Neutrophil (primary cell): ENCODE results near the gene EMC8.
A peak's percentile ranks its signal among the peaks of the same experiment; 100 is the strongest.

Experiments
- H3K27ac ChIP-seq: fragments of 200-600 bp; sonication (generic); 2 replicates; pipeline ENCODE4 v1.5.1; 2016; ENCODE audit warnings: mild to moderate bottlenecking, moderate library complexity
- H3K27me3 ChIP-seq: fragments of 200-600 bp; sonication (generic); 2 replicates; pipeline ENCODE4 v1.6.0; 2016; ENCODE audit warnings: mild to moderate bottlenecking
- H3K36me3 ChIP-seq: fragments of 200-600 bp; sonication (generic); 2 replicates; pipeline ENCODE4 v1.5.1; 2017
- H3K4me1 ChIP-seq, 2 experiments: fragments of 200-600 bp in 1 of 2; sonication (generic) in 1 of 2; 1 replicate in 1 of 2; 2 replicates in 1 of 2; pipeline versions ENCODE4 v1.5.1 to v1.6.1; 2013 to 2016; ENCODE audit warnings: low read depth in 1 of 2, low read length in 1 of 2, mild to moderate bottlenecking in 1 of 2, moderate library complexity in 1 of 2; ENCODE audit not compliant: control insufficient read depth in 1 of 2, insufficient read depth in 1 of 2
- H3K4me3 ChIP-seq, 2 experiments: fragments of 200-600 bp in 1 of 2; sonication (generic) in 1 of 2; 1 replicate in 1 of 2; 2 replicates in 1 of 2; pipeline ENCODE4 v1.5.1; 2013 to 2016; ENCODE audit warnings: low read depth in 1 of 2, low read length in 1 of 2, mild to moderate bottlenecking in 1 of 2, moderate library complexity in 1 of 2
- H3K9me3 ChIP-seq: fragments of 200-600 bp; sonication (generic); 2 replicates; pipeline ENCODE4 v1.5.1; 2016
- TF ChIP-seq, protein P1 (sequence below): fragments of 200-600 bp; sonication (generic); IDR thresholded peaks from 2 replicates; pipeline ENCODE4 v1.5.1; 2016; ENCODE audit warnings: antibody characterized with exemption

EMC8 gene

DNA sequence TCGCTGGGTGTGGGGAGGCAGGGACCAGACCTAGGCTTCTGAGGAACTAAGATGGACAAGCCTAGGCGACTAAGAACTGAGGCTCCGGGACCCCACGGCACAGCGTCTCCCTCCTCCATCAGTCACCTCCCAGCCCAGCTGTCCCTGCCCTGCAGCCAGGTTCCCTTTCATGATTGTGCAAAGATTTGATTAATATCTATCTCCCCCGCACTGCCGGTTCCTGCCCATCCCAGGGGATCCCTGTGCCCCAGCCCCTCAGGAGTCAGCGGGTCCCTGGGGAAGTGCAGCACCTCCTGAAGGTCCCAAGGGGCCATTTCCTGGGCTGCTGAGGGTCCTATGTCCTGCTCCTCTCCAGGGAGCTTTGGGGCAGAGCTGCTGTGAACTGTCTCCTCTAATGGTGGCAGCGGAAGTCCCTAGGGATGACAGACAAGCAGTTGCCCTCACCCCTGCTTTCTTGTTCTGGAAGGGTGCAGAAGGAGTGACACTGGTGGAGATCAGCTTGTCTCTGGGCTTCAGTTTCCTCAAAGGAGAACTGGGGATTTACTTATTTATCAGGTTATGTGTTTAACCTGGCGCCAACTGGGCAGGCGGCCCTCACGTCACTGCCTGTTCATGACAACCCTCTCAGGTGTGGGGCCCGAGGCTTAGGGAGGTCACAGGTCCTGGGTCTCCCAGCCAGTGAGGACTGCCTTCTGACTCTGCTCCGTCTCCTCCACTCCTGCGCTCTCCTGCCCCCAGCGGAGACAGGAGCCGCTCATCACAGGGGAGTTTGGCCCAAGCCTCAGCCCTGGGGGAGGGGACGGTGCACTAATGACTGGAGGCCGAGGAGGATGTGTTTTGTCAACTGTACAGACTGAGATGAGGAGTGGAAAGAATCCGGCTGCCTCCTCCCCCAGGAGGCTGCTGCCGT lies 46.6 kb downstream of the EMC8 start:
- Histone ChIP-seq H3K27me3 (peaks cover 30% of the 10 kb centered on the region), H3K36me3 (no peaks in the 10 kb centered on the region), H3K9me3 (no peaks in the 10 kb centered on the region), H3K4me3 (no peak overlapping the region), H3K4me1 (peaks cover 19 to 21% of the 10 kb centered on the region in 2 experiments), H3K27ac (no peak overlapping the region)
- TF ChIP-seq, protein P1, sequence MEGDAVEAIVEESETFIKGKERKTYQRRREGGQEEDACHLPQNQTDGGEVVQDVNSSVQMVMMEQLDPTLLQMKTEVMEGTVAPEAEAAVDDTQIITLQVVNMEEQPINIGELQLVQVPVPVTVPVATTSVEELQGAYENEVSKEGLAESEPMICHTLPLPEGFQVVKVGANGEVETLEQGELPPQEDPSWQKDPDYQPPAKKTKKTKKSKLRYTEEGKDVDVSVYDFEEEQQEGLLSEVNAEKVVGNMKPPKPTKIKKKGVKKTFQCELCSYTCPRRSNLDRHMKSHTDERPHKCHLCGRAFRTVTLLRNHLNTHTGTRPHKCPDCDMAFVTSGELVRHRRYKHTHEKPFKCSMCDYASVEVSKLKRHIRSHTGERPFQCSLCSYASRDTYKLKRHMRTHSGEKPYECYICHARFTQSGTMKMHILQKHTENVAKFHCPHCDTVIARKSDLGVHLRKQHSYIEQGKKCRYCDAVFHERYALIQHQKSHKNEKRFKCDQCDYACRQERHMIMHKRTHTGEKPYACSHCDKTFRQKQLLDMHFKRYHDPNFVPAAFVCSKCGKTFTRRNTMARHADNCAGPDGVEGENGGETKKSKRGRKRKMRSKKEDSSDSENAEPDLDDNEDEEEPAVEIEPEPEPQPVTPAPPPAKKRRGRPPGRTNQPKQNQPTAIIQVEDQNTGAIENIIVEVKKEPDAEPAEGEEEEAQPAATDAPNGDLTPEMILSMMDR: no peak

DNA sequence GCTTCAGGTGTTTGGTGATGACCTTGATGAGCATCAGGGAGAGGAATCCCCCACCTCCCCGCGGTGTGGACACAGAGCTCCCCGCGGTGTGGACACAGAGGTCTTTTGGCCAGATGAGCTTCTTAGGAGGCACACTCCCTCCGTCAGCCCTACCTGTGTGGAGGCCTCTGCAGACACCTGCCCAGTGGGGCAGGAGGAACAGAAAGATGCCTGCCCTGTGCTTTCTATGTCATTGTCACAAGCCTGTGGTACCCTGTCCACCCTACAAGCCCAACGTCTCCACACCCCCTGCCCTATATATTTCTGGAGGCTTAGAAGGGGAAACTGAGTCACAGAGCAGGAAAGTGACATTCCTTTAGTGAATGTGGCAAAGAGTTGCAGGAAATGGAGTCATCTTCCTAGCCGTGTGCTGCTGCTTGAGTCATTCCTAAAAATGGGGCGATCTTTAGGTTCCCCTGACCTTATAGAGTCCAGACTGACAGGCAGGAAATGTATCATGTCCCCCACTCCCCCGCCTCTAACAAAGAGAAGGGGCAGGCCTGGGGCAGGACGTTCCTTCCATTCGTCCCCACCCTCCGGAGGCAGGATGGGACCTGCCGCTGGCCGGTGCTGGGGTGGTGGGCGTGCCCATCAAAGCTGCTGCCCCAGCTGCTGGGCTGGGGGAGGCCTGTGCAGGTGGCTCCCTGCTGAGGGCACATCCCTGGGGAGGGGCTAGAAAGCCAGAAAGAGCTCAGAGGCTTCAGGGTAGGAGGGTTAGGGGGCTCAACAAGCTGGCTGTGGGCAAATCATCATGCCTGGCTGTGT lies 47.4 kb downstream of the EMC8 start:
- H3K27me3 ChIP-seq: peaks cover 30% of the 10 kb centered on the region
- H3K27ac ChIP-seq: no peak overlapping the region
- H3K9me3 ChIP-seq: no peaks in the 10 kb centered on the region
- peaks cover 19 to 21% of the 10 kb centered on the region in 2 experiments for H3K4me1 ChIP-seq
- H3K36me3 ChIP-seq: no peaks in the 10 kb centered on the region
- peak overlapping the region; percentile 61 to 62 for H3K4me3 ChIP-seq
- TF ChIP-seq, protein P1: no peak

DNA sequence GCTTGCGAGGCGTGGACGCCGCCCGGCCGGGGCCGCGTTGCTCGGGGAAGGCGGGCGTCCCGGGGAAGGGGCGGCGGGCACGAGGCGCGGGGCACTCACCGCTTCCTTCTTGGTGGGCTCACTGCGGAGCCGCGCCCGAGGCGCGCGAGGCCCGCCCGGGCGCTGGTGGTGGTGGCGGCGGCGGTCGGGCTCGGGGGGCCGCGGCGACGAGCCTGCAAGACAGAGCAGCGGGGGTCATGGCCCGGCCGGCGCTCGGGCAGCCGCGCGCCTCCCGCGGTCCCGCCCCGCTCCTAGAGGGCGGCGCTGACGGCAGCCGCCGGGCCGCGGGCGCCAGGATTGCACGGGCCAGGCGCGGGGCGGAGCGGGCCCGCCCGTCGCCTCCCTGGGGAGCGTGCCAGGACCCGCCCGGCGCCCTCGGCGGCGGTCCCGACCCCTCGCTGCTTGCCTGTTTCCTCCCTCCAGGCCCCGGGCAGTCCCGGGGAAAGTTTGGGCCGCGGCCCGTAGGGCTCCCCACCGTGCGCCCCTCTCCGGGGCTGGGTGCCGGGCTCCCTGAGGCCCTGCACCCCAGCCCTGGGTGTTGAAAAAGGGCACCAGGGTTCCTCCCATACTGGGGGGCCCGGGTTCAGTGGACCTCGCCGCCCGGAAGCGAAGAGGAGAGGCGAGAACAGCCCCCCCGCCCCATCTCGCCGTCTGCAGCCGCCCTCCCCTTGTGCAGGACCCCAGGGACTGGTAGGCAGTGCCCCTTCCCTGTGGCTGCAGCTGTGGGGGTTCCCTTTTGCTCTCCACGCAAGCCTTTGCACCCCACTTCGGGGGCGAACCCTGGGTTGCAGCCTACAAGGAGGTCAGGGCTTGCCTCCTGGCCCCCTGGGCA lies 48.3 kb downstream of the EMC8 start, which contains the start of gene C16orf74:
Gene C16orf74, minus strand, starts transcription at position 270 of the 871 bp plus-strand sequence. CDS start 15,879 bp downstream, outside the sequence.
- TF ChIP-seq, protein P1: no peak
- no peaks in the 10 kb centered on the region for H3K36me3 ChIP-seq
- peaks cover 19 to 21% of the 10 kb centered on the region in 2 experiments for H3K4me1 ChIP-seq
- H3K27me3 ChIP-seq: peaks cover 30% of the 10 kb centered on the region
- no peak within 1 kb of the TSS for H3K27ac ChIP-seq
- no peaks in the 10 kb centered on the region for H3K9me3 ChIP-seq
- peak within 1 kb of the TSS; percentile 61 to 73 for H3K4me3 ChIP-seq

DNA sequence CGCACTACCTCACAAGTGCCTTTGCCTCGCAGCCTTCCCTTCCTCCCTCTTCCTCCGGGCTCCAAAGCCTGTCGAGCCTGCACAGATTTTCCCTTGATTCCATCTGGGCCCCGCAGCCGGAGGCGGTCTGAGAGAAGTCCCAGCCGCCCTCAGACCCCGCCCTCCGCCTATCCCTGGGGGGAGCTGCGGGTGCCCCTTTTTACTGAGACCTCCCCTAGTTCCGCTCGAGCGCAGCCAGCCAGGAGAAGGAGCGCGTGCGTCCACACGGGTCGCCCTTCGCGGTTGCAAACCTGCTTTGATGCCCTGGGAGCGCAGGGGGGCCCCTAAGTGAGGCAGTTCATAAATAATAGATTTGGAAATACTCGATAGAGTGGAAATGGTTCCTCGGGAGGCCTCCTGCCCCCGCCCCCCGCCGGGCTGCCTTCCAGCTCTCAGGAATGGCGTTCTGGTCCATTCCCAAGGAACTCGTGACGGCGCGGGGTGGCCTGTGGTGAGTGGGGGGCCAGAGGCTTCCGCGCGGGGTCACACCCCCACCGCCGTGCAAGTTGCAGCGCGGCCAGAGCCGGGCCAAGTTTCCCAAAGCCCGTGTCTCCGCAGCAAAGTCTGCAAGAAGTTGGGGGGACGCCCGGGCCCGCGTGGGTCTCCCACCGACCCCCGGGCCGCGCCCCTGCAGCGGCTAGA lies 49.1 kb downstream of the EMC8 start:
- H3K27me3 ChIP-seq: peaks cover 30% of the 10 kb centered on the region

More for the DNA sequence above, 49.1 kb downstream of the EMC8 start:
- Histone ChIP-seq H3K9me3 (no peaks in the 10 kb centered on the region), H3K27ac (no peak overlapping the region), H3K4me3 (peak overlapping the region; percentile 61 to 73), H3K36me3 (no peaks in the 10 kb centered on the region), H3K4me1 (peaks cover 19 to 21% of the 10 kb centered on the region in 2 experiments)
- TF ChIP-seq, protein P1: no peak
